ENCODE measurements around the gene ADGRD1.

Gene ADGRD1

GRCh38 chr12:131090274-131091210 is 136.8 kb downstream of the ADGRD1 start:
- no peak for DNase-seq

GRCh38 chr12:131091413-131091975 is 137.8 kb downstream of the ADGRD1 start:
- DNase-seq = no peak

GRCh38 chr12:131091976-131092691 is 138.4 kb downstream of the ADGRD1 start:
- DNase-seq = no peak

- DNase-seq = no peak
These were observed 139.3 kb downstream of the ADGRD1 start for GRCh38 chr12:131092901-131093603.

GRCh38 chr12:131093604-131093955 is 139.9 kb downstream of the ADGRD1 start:
- no peak for DNase-seq

- DNase-seq = no peak
These were observed 140.5 kb downstream of the ADGRD1 start for GRCh38 chr12:131093971-131094830.

- DNase-seq = no peak
These were observed 141.4 kb downstream of the ADGRD1 start for GRCh38 chr12:131094831-131095805.

- DNase-seq = no peak
These were observed 142.3 kb downstream of the ADGRD1 start for GRCh38 chr12:131095826-131096680.

- no peak for DNase-seq
These were observed 143.0 kb downstream of the ADGRD1 start for GRCh38 chr12:131096681-131097181.

GRCh38 chr12:131097202-131098177 is 143.8 kb downstream of the ADGRD1 start:
- DNase-seq = no peak

- DNase-seq = no peak
These were observed 144.7 kb downstream of the ADGRD1 start for GRCh38 chr12:131098178-131098981.

GRCh38 chr12:131100031-131100674 is 146.4 kb downstream of the ADGRD1 start:
- DNase-seq = no peak

- no peak for DNase-seq
These were observed 147.3 kb downstream of the ADGRD1 start for GRCh38 chr12:131101006-131101405.

- DNase-seq = no peak
These were observed 148.2 kb downstream of the ADGRD1 start for GRCh38 chr12:131101703-131102492.

GRCh38 chr12:131102493-131102931 is 148.8 kb downstream of the ADGRD1 start:
- DNase-seq = no peak
